BE2C (cell line): ENCODE measurements around the gene ACCS.

Experiments used
- DNase-seq: peaks from one replicate; pipeline ENCODE4 v3.0.0-alpha.2; 2020
- H3K27me3 ChIP-seq: fragments of 250-450 bp; sonication (Bioruptor Pico); 2 replicates; pipeline ENCODE4 v1.5.1; 2020; ENCODE audit warnings: mild to moderate bottlenecking
- H3K36me3 ChIP-seq: fragments of 250-450 bp; sonication (Bioruptor Pico); 2 replicates; pipeline ENCODE4 v1.5.1; 2020; ENCODE audit warnings: mild to moderate bottlenecking
- H3K4me1 ChIP-seq: fragments of 250-450 bp; sonication (Bioruptor Pico); 2 replicates; pipeline ENCODE4 v1.5.1; 2020
- H3K4me3 ChIP-seq: 2 replicates; pipeline ENCODE4 v1.5.1; 2011; ENCODE audit warnings: low read depth, low read length
- H3K9me3 ChIP-seq: fragments of 250-450 bp; sonication (Bioruptor Pico); 2 replicates; pipeline ENCODE4 v1.5.1; 2020
- TF ChIP-seq, protein P1 (sequence below): IDR thresholded peaks from 2 replicates; pipeline ENCODE4 v1.5.1; 2012; ENCODE audit warnings: mild to moderate bottlenecking, low read depth, low read length

ACCS gene

DNA sequence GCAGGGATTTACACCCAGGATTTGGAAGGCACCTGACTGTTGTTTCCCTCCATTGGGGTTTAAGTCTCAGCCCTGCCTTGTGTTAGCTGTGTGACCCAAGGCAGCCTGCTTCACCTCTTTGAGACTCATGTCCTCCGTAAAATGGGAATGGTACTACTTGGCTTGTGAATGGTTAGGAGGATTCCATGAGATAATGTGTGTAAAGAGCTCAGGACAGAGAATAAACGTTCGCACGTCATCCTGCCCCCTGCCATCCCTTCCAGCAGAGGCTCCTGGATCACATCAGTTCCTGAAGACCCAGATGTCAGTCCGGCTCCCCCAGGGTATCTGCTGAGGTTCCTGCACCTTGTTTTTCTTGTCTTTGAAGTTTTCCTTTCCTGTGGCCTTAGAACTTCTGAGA is 35.1 kb upstream of the ACCS start:
- no peaks in the 10 kb centered on the region for H3K4me1 ChIP-seq
- DNase-seq, result no peak
- H3K36me3 ChIP-seq, result no peaks in the 10 kb centered on the region
- H3K4me3 ChIP-seq, result no peak overlapping the region
- H3K9me3 ChIP-seq, result no peaks in the 10 kb centered on the region
- H3K27me3 ChIP-seq, result no peaks in the 10 kb centered on the region
- TF ChIP-seq, protein P1, sequence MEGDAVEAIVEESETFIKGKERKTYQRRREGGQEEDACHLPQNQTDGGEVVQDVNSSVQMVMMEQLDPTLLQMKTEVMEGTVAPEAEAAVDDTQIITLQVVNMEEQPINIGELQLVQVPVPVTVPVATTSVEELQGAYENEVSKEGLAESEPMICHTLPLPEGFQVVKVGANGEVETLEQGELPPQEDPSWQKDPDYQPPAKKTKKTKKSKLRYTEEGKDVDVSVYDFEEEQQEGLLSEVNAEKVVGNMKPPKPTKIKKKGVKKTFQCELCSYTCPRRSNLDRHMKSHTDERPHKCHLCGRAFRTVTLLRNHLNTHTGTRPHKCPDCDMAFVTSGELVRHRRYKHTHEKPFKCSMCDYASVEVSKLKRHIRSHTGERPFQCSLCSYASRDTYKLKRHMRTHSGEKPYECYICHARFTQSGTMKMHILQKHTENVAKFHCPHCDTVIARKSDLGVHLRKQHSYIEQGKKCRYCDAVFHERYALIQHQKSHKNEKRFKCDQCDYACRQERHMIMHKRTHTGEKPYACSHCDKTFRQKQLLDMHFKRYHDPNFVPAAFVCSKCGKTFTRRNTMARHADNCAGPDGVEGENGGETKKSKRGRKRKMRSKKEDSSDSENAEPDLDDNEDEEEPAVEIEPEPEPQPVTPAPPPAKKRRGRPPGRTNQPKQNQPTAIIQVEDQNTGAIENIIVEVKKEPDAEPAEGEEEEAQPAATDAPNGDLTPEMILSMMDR, result no peak

DNA sequence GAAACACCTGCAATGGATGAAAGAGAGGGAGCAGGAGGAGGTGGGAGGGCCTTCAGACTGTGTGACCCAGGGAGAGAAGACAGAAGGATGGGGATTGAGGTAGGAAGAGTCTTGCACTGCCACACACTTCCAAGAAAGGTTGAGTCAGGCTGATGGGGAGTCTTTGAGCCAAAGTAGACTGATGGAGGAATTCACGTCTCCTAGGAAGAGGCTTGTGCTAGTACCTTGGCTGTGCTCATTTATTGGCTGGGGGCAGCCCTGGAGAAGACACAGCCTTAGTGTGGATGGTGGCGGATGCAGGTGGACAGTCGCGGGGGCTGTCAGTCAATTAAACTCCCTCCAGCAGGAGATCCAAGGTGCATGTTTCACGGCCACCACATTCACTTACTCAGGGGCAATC is 34.5 kb upstream of the ACCS start:
- TF ChIP-seq, protein P1, result no peak
- DNase-seq, result no peak
- Histone ChIP-seq H3K36me3 (no peaks in the 10 kb centered on the region), H3K4me3 (no peak overlapping the region), H3K4me1 (no peaks in the 10 kb centered on the region), H3K9me3 (no peaks in the 10 kb centered on the region), H3K27me3 (no peaks in the 10 kb centered on the region)

DNA sequence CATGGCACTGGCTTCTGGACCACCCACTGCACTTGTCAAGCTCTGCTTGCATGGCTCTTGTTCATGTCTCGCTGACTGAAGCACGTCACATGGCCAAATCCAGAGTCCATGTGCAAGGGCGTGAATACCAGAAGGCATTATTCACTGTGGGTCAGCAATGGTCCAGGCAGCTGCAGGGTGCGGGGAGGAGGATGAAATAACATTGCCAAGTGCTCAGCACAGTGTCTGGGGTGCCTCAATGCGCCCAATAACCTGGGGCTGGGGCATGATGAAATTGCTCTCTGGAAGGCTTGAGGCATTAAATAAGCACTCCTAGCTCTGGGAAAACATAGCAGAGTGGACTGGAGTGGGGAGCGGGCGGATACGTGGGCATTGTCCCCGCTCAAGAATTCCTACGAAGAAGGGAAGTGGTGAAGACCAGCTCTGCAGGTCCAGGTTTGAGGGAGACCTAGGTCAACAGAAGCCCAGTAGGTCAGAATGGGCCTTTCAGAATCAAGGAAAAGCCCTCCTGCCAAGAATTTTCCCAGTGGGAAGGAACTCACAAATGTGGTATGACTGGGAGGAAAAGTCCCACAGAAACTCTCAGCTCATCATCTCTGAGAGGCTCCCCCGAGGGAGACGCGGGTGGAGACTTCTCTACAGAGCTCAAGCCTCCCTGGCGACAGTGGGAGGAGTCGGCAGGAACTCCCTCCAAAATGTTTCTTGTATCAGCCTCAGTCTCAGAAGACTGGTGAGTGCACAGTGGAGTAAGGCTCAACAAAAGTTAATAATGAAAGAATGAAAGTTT is 33.6 kb upstream of the ACCS start:
- Histone ChIP-seq H3K27me3 (no peaks in the 10 kb centered on the region), H3K36me3 (no peaks in the 10 kb centered on the region), H3K4me3 (no peak overlapping the region), H3K9me3 (no peaks in the 10 kb centered on the region), H3K4me1 (peaks cover 6% of the 10 kb centered on the region)
- TF ChIP-seq, protein P1, result no peak
- DNase-seq, result no peak

DNA sequence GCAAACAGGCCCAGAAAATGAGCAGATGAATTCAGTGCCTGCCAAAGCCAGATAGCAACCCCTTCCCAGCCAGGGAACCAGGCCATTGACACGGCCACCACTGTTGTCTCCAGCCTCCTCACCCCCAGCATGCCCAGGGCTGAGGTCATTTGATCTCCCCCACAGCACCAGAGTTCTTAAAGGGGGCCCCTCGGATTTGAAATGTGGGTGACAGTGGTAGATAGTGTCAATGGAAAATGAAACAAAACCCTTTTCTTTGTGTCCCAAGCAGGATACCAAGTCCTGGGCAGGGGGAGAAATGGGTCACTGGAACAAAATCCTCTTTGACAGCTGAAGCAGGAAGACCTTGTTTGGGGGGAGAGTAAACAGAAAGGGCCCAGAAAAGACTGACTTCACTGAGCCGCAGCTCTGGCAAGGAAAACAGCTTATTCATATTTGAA is 32.6 kb upstream of the ACCS start:
- Histone ChIP-seq H3K4me1 (peaks cover 6% of the 10 kb centered on the region), H3K9me3 (no peaks in the 10 kb centered on the region), H3K36me3 (no peaks in the 10 kb centered on the region), H3K4me3 (no peak overlapping the region), H3K27me3 (no peaks in the 10 kb centered on the region)
- TF ChIP-seq, protein P1, result no peak
- DNase-seq, result no peak

DNA sequence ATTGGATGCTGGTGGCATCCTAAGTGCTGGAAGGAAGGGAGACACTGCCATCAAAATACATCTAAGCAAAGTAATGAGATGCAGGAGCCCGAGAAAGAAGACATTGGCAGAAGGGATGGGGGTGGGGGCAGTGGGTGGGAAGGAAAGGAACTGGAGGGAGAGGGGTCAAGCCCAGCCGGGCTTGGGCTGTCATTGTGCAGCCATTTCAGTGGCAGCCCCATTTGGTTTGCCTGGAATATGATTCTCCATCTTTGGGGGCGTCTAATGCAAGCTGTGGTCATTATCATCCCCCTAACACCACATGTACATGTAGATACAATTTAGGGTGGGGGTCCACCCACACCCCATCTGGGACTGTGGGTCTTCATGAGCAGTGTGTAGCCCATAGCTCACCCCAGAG is 32.2 kb upstream of the ACCS start:
- no peaks in the 10 kb centered on the region for H3K27me3 ChIP-seq
- H3K4me3 ChIP-seq, result no peak overlapping the region
- H3K36me3 ChIP-seq, result no peaks in the 10 kb centered on the region
- TF ChIP-seq, protein P1, result no peak
- H3K9me3 ChIP-seq, result no peaks in the 10 kb centered on the region
- H3K4me1 ChIP-seq, result peaks cover 6% of the 10 kb centered on the region
- no peak for DNase-seq

DNA sequence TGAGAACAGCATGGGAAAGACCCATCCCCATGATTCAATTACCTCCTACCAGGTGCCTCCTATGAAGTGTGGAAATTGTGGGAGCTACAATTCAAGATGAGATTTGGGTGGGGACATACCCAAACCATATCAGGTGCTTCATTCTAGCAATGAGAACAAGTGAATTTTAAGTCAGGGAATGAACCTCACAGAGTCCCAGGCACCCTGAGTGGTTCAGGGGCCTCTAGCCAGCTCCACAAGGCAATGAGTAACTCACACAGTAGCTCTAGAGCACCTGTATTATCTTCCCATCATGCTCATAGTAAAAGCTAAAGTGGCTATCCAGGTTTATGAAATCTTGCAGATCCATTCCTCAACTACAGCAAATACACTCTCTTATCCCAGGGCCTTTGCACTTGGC is 31.4 kb upstream of the ACCS start:
- no peak for DNase-seq
- H3K4me3 ChIP-seq, result no peak overlapping the region
- H3K36me3 ChIP-seq, result no peaks in the 10 kb centered on the region
- no peaks in the 10 kb centered on the region for H3K27me3 ChIP-seq
- H3K9me3 ChIP-seq, result no peaks in the 10 kb centered on the region
- TF ChIP-seq, protein P1, result no peak
- H3K4me1 ChIP-seq, result peaks cover 6% of the 10 kb centered on the region
